K562 (cell line): ENCODE data around the gene IL36RN. TPM values are rescaled to one million over a fixed set of nuclear protein-coding genes. Genes with fewer than 3 reads are reported as not detected.

Experiments
- ATAC-seq: fragments of 200-7000 bp; cut with Tn5 transposase; 3 replicates; pipeline ENCODE4 v1.9.1; 2020; ENCODE audit warnings: moderate library complexity
- BruUV-seq: library from RNA; stranded (reverse); fragments of 400-500 nt; replicated peaks from 2 replicates; lab custom pipeline; 2021; lab: Mats Ljungman, UMichigan
- CTCF ChIA-PET: fragments of 300-600 bp; formaldehyde crosslinking; extraction: SDS; loops from one replicate; lab custom pipeline; 2021; ENCODE audit warnings: low intra/inter-chr PET ratio; lab: Yijun Ruan, JAX
- POLR2A ChIA-PET: fragments of 300-600, 350-650 bp; sonication (Branson Sonifier 250); formaldehyde crosslinking; extraction: SDS; loops from one replicate; lab custom pipeline; 2021; ENCODE audit warnings: antibody characterized with exemption, inconsistent platforms; lab: Yijun Ruan, JAX
- DNase-seq, 4 experiments: peaks; one replicate each; pipeline versions ENCODE4 v3.0.0 to v3.0.0-alpha.2; 2011 to 2018; ENCODE audit warnings: low spot score in 3 of 4, mixed read lengths in 3 of 4; ENCODE audit errors: extremely low read depth in 1 of 4
- FAIRE-seq: peaks from 2 replicates; lab custom pipeline; 2011; peaks lifted over from hg19 to GRCh38; lab: Jason Lieb, UNC
- H2AFZ ChIP-seq: 2 replicates; pipeline ENCODE4 v1.6.0; 2011; ENCODE audit warnings: low read depth, low read length, control low read depth, inconsistent platforms
- H3K27ac ChIP-seq: fragments of 200-600 bp; 3 replicates; pipeline ENCODE4 v1.8.0; 2011; ENCODE audit warnings: low read depth, mild to moderate bottlenecking, control low read depth, inconsistent platforms, low read length, moderate library complexity, mixed read lengths; ENCODE audit errors: extremely low read depth
- H3K27me3 ChIP-seq, 2 experiments: fragments of 300-600 bp in 1 of 2; 2 replicates in 1 of 2; 3 replicates in 1 of 2; pipeline versions ENCODE4 v1.6.0 to v1.8.0; 2011; ENCODE audit warnings: inconsistent platforms in 2 of 2, low read length in 2 of 2, mild to moderate bottlenecking in 1 of 2, mixed read lengths in 1 of 2, moderate library complexity in 1 of 2; ENCODE audit not compliant: control insufficient read depth in 2 of 2, insufficient read depth in 2 of 2
- H3K36me3 ChIP-seq: fragments of 300-600 bp; 3 replicates; pipeline ENCODE4 v1.8.0; 2011; ENCODE audit warnings: mild to moderate bottlenecking, low read length, inconsistent platforms; ENCODE audit not compliant: control insufficient read depth, insufficient read depth
- H3K4me1 ChIP-seq, 2 experiments: fragments of 200-600 bp in 1 of 2; replicated peaks in 1 of 2; 2 replicates in 1 of 2; 3 replicates in 1 of 2; pipeline versions ENCODE4 v1.5.1 to v1.8.0; 2011; ENCODE audit warnings: inconsistent platforms in 2 of 2, low read length in 2 of 2, mild to moderate bottlenecking in 1 of 2, mixed read lengths in 1 of 2, moderate library complexity in 1 of 2; ENCODE audit not compliant: control insufficient read depth in 2 of 2, insufficient read depth in 2 of 2
- H3K4me2 ChIP-seq: 2 replicates; pipeline ENCODE4 v1.6.1; 2011; ENCODE audit warnings: low read length, control low read depth, inconsistent platforms, mixed read lengths; ENCODE audit not compliant: insufficient read depth
- H3K4me3 ChIP-seq: fragments of 200-600 bp; sonication (generic), shearing (Covaris generic); 2 replicates; pipeline ENCODE4 v1.5.1; 2016; ENCODE audit warnings: control low read depth, inconsistent platforms
- H3K79me2 ChIP-seq: fragments of 200-600 bp; 3 replicates; pipeline ENCODE4 v1.8.0; 2011; ENCODE audit warnings: low read length, inconsistent platforms; ENCODE audit not compliant: control insufficient read depth, insufficient read depth
- H3K9ac ChIP-seq, 2 experiments: 2 replicates each; pipeline versions ENCODE4 v1.6.0 to v1.6.1; 2011; ENCODE audit warnings: low read depth in 2 of 2, low read length in 2 of 2, control low read depth in 1 of 2, inconsistent platforms in 1 of 2, mild to moderate bottlenecking in 1 of 2, mixed read lengths in 1 of 2; ENCODE audit not compliant: insufficient read depth in 1 of 2
- H3K9me1 ChIP-seq: one replicate; pipeline ENCODE4 v1.6.0; 2011; ENCODE audit warnings: inconsistent platforms, mild to moderate bottlenecking, low read length, moderate library complexity; ENCODE audit not compliant: control insufficient read depth, insufficient read depth
- H3K9me3 ChIP-seq: replicated peaks from 2 replicates; pipeline ENCODE4 v1.5.1; 2011; ENCODE audit warnings: low read depth, low read length, inconsistent platforms; ENCODE audit not compliant: control insufficient read depth, insufficient read depth
- H4K20me1 ChIP-seq: replicated peaks from 2 replicates; pipeline ENCODE4 v1.6.1; 2011; ENCODE audit warnings: low read length, inconsistent platforms, mixed read lengths; ENCODE audit not compliant: control insufficient read depth, insufficient read depth
- ARHGAP35 ChIP-seq: fragments of 450-650 bp; IDR thresholded peaks from 2 replicates; pipeline ENCODE4 v1.6.1; 2018; ENCODE audit not compliant: partially characterized antibody
- ARID1B ChIP-seq: fragments of 450-650 bp; IDR thresholded peaks from 2 replicates; pipeline ENCODE4 v1.6.1; 2016; ENCODE audit warnings: antibody characterized with exemption, mild to moderate bottlenecking, inconsistent platforms
- CTBP1 ChIP-seq: fragments of 450-650 bp; IDR thresholded peaks from 2 replicates; pipeline ENCODE4 v1.6.1; 2016; ENCODE audit warnings: borderline replicate concordance
- FOSL1 ChIP-seq: fragments of 200-800 bp; sonication (Bioruptor generic); conservative IDR thresholded peaks from 2 replicates; pipeline ENCODE4 v1.6.1; 2016; ENCODE audit warnings: missing genetic modification characterization, missing compliant biosample characterization
- HMGN3 ChIP-seq: IDR thresholded peaks from 2 replicates; pipeline ENCODE4 v1.6.1; 2011; ENCODE audit warnings: borderline replicate concordance, low read depth, mild to moderate bottlenecking, mixed read lengths, low read length; ENCODE audit not compliant: insufficient read length; ENCODE audit errors: extremely low read depth
- IRF2 ChIP-seq: sonication (generic); formaldehyde crosslinking; IDR thresholded peaks from 2 replicates; pipeline ENCODE4 v1.8.1; 2022; ENCODE audit warnings: mild to moderate bottlenecking, missing genetic modification reagents
- JUND ChIP-seq, 2 experiments: IDR thresholded peaks; 2 replicates in 1 of 2; 3 replicates in 1 of 2; pipeline ENCODE4 v1.6.1; 2011; ENCODE audit warnings: borderline replicate concordance in 2 of 2, low read depth in 2 of 2, low read length in 2 of 2, improper control_type of control experiment in 1 of 2, missing biosample characterization in 1 of 2, missing genetic modification characterization in 1 of 2, missing genetic modification reagents in 1 of 2
- KDM2B ChIP-seq: fragments of 250-450 bp; sonication (Bioruptor Pico); IDR thresholded peaks from 2 replicates; pipeline ENCODE4 v1.8.0; 2021; ENCODE audit warnings: mild to moderate bottlenecking, moderate library complexity
- SRSF7 ChIP-seq: fragments of 200-400 bp; formaldehyde crosslinking; optimal IDR thresholded peaks from 2 replicates; pipeline ENCODE3; 2017; ENCODE audit warnings: mild to moderate bottlenecking, low read depth, low read length
- STAT5B ChIP-seq: fragments of 250-450 bp; sonication (Bioruptor Pico); IDR thresholded peaks from 2 replicates; pipeline ENCODE4 v1.8.0; 2021; ENCODE audit warnings: mild to moderate bottlenecking, inconsistent platforms
- TAF15 ChIP-seq: fragments of 200-400 bp; formaldehyde crosslinking; IDR thresholded peaks from 2 replicates; pipeline ENCODE4 v1.6.1; 2017; ENCODE audit warnings: mild to moderate bottlenecking, low read depth, low read length, moderate library complexity
- TEAD4 ChIP-seq, 2 experiments: sonication (generic) in 1 of 2; formaldehyde crosslinking in 1 of 2; IDR thresholded peaks; 2 replicates each; pipeline versions ENCODE4 v1.6.1 to v1.8.0; 2012 to 2022; ENCODE audit warnings: borderline replicate concordance in 1 of 2, inconsistent platforms in 1 of 2, low read length in 1 of 2, mild to moderate bottlenecking in 1 of 2, missing genetic modification reagents in 1 of 2
- ZFP30 ChIP-seq: fragments of 250-450 bp; sonication (Bioruptor Pico); IDR thresholded peaks from 2 replicates; pipeline ENCODE4 v1.8.0; 2022; ENCODE audit warnings: moderate library complexity, mild to moderate bottlenecking, inconsistent platforms, borderline replicate concordance
- ZNF766 ChIP-seq: fragments of 200-800 bp; sonication (Bioruptor generic); conservative IDR thresholded peaks from 2 replicates; pipeline ENCODE4 v1.6.1; 2016; ENCODE audit warnings: missing genetic modification characterization, missing compliant biosample characterization
- WGBS: fragments of 100-300 bp; shearing (Covaris generic); methylation state at CpG from one replicate; pipeline ENCODE4 v1.1.6; 2016; ENCODE audit warnings: low coverage, mixed read lengths; ENCODE audit not compliant: insufficient coverage; ENCODE audit errors: missing lambda C conversion rate; 5-methylcytosine and 5-hydroxymethylcytosine counted together
- in situ Hi-C: fragments of 300-500 bp; cut with MboI; formaldehyde crosslinking; loops from 4 replicates; pipeline ENCODE4 v1.15.0; 2018; ENCODE audit warnings: inconsistent platforms, mixed read lengths
- intact Hi-C: fragments of 100-400 bp; cut with micrococcal nuclease; formaldehyde crosslinking; loops from 2 replicates; pipeline ENCODE4 v1.14.2; 2022
- polyA plus RNA-seq, 8 experiments: library from polyadenylated mRNA; depleted of rRNA in 4 of 8; stranded (reverse) in 5 of 8; unstranded in 3 of 8; fragments of >200 nt; fragmentation: Nextera tagmentation in 2 of 8; fragmentation: Illumina TruSeq in 1 of 8; extraction: Ambion mirVana in 2 of 8; extraction: Trizol in 1 of 8; gene quantifications; 2 replicates each; pipeline versions ENCODE4 v1.2.1 to v1.2.3, GENCODE V29; 2011 to 2014; ENCODE audit warnings: inconsistent platforms in 1 of 8, missing spikeins in 1 of 8
- total RNA-seq, 7 experiments: library from RNA; depleted of rRNA in 6 of 7; stranded (reverse); fragments of >200 nt in 6 of 7; fragmentation: Illumina TruSeq in 2 of 7; extraction: Trizol in 2 of 7; gene quantifications; 2 replicates each; pipeline versions ENCODE4 v1.2.1 to v1.2.3, GENCODE V29; 2011 to 2021; ENCODE audit warnings: low replicate concordance in 1 of 7
- TF ChIP-seq, protein P1 (sequence below), 2 experiments: fragments of 450-650 bp in 1 of 2; sonication (generic) in 1 of 2; formaldehyde crosslinking in 1 of 2; IDR thresholded peaks in 1 of 2; conservative IDR thresholded peaks in 1 of 2; 2 replicates each; pipeline versions ENCODE4 v1.6.1 to v1.8.1; 2016 to 2023; ENCODE audit warnings: mild to moderate bottlenecking in 2 of 2, moderate library complexity in 2 of 2, inconsistent platforms in 1 of 2, missing genetic modification reagents in 1 of 2
- TF ChIP-seq, protein P2 (sequence below): fragments of 450-650 bp; formaldehyde crosslinking; conservative IDR thresholded peaks from 2 replicates; pipeline ENCODE4 v1.4.0; 2022; ENCODE audit warnings: mild to moderate bottlenecking, missing genetic modification characterization
- TF ChIP-seq, protein P3 (sequence below): sonication (generic); formaldehyde crosslinking; IDR thresholded peaks from 2 replicates; pipeline ENCODE4 v1.8.0; 2022; ENCODE audit warnings: mild to moderate bottlenecking, low read depth, missing genetic modification reagents

Gene IL36RN
- total and polyA plus RNA-seq, 9 of the 15 experiments (the other 6 are each of a cell fraction or from before 2014, with no cell fraction given): not detected

DNA sequence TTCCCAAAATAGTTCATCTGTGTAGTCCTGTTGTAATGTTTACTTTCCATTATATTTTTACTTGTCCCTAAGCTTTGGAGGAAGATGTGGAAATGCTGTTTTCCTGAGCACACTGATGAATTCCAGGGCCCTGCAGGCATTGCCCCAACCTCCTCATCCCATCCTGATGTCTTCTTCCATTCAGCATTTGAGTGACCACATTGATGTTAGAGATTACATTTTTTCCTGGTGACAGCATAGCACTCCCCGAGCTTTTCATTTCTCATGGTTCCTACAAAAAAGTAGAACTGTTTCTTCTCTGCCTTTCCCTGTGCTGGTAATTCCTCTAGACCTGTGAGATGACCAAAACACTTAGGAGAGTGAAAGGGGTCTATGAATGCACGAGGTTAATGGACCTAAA, 48.9 kb upstream of the IL36RN start:
- no peaks in the 10 kb centered on the region for H3K9me1 ChIP-seq
- POLR2A ChIA-PET: interaction anchor here (0.7 kb wide), 1 partner anchor 725 kb away, joined by 4 read pairs; no protein-coding TSS in a partner anchor
- ATAC-seq: no peak
- 10% methylated on average over 2 of the region's 2 CpGs for WGBS
- no peaks in the 10 kb centered on the region for H3K36me3 ChIP-seq
- peaks cover 3% of the 10 kb centered on the region; the same call in 1 of the 2 replicates for H3K9me3 ChIP-seq
- H4K20me1 ChIP-seq: no peaks in the 10 kb centered on the region
- CTCF ChIA-PET: no interaction called here
- no peak for DNase-seq
- FAIRE-seq: no peak
- H3K27ac ChIP-seq: no peak overlapping the region
- no peak overlapping the region for H3K4me3 ChIP-seq
- peaks cover 4 to 15% of the 10 kb centered on the region in 2 experiments for H3K4me1 ChIP-seq
- no peak overlapping the region for H3K4me2 ChIP-seq
- no peak overlapping the region for H3K9ac ChIP-seq
- in situ Hi-C loops: no loop called here
- peak overlapping the region; percentile 48; the same call in 1 of the 2 replicates for H2AFZ ChIP-seq
- H3K79me2 ChIP-seq: no peaks in the 10 kb centered on the region
- intact Hi-C loops: no loop called here
- H3K27me3 ChIP-seq: no peaks in the 10 kb centered on the region
- no TSS peak for BruUV-seq
- TF ChIP-seq ZNF766 (CRISPR knock-in tag): no peak
- no peak for TF ChIP-seq ZFP30 (CRISPR knock-in tag)
- no peak for TF ChIP-seq HMGN3
- TF ChIP-seq, protein P1, sequence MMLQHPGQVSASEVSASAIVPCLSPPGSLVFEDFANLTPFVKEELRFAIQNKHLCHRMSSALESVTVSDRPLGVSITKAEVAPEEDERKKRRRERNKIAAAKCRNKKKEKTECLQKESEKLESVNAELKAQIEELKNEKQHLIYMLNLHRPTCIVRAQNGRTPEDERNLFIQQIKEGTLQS (IDR thresholded peaks at IDR 0.05): peak; percentile 74; the same call in 1 of the 2 replicates
- TF ChIP-seq, protein P1 (CRISPR knock-in tag; conservative IDR thresholded peaks at IDR 0.05): no peak
- TF ChIP-seq, protein P2, sequence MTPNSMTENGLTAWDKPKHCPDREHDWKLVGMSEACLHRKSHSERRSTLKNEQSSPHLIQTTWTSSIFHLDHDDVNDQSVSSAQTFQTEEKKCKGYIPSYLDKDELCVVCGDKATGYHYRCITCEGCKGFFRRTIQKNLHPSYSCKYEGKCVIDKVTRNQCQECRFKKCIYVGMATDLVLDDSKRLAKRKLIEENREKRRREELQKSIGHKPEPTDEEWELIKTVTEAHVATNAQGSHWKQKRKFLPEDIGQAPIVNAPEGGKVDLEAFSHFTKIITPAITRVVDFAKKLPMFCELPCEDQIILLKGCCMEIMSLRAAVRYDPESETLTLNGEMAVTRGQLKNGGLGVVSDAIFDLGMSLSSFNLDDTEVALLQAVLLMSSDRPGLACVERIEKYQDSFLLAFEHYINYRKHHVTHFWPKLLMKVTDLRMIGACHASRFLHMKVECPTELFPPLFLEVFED: no peak
- TF ChIP-seq KDM2B (CRISPR knock-in tag): no peak
- TF ChIP-seq ARID1B: peak; percentile 31
- TF ChIP-seq IRF2 (CRISPR knock-in tag): no peak
- TF ChIP-seq STAT5B (CRISPR knock-in tag): no peak
- TF ChIP-seq CTBP1: peak; percentile 45; the same call in 1 of the 2 replicates
- TF ChIP-seq ARHGAP35: no peak
- peak; percentile 55 for TF ChIP-seq FOSL1 (tag)
- TF ChIP-seq, protein P3, sequence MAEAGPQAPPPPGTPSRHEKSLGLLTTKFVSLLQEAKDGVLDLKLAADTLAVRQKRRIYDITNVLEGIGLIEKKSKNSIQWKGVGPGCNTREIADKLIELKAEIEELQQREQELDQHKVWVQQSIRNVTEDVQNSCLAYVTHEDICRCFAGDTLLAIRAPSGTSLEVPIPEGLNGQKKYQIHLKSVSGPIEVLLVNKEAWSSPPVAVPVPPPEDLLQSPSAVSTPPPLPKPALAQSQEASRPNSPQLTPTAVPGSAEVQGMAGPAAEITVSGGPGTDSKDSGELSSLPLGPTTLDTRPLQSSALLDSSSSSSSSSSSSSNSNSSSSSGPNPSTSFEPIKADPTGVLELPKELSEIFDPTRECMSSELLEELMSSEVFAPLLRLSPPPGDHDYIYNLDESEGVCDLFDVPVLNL (CRISPR knock-in tag): no peak
- TF ChIP-seq JUND (IDR thresholded peaks at IDR 0.05; ENCODE audit: borderline replicate concordance, low read depth, low read length): peak; percentile 69; the same call in 1 of the 2 replicates
- peak; percentile 83; the same call in 2 of the 3 replicates for TF ChIP-seq JUND (tag; IDR thresholded peaks at IDR 0.05; ENCODE audit: borderline replicate concordance, low read depth, low read length)
- peak; percentile 69; the same call in 1 of the 2 replicates for TF ChIP-seq TEAD4 (IDR thresholded peaks at IDR 0.05; ENCODE audit: low read length)
- TF ChIP-seq TEAD4 (CRISPR knock-in tag; IDR thresholded peaks at IDR 0.05; ENCODE audit: borderline replicate concordance): no peak
- TF ChIP-seq TAF15: no peak
- no peak for TF ChIP-seq SRSF7
